ENCODE data around the gene TNNT2. TPM values are rescaled to one million over a fixed set of nuclear protein-coding genes. Genes with fewer than 3 reads are reported as not detected.

TNNT2 gene
- total and polyA plus RNA-seq, 2 donors (not counting 3 experiments of a cell fraction or from before 2014, with no cell fraction given): not detected

DNA sequence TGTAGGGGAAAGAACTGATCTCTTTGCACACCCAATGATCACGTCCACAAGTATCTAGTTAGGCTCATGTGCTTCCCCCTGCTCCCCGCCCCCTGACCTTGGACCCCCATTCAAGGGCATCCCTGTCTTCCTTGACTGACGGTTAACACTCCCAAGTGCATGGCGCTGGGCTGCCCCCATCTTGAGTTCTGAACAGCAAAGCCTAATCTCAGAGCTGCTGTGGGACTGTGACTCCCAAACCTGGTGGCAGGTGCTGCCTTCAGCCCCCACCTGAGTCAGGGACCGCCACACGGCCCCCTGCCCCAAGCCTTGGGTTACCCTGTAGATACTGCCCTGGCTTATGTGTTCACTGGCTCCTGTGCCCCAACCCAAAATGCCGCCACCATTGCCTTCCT is 43.1 kb upstream of the TNNT2 start:
- DNase-seq (ENCODE audit: low read depth, low spot score): no peak
- Histone ChIP-seq H3K4me2 (ENCODE audit: insufficient read depth, low read length) (no peak overlapping the region), H3K4me1 (ENCODE audit: control insufficient read depth, extremely low read depth, insufficient read depth, low read length) (no peaks in the 10 kb centered on the region), H3K4me3 (replicated peaks in 1 of 3; ENCODE audit: insufficient read depth in 1 of 3, low read depth in 1 of 3, low read length in 3 of 3) (no peak overlapping the region), H3K36me3 (ENCODE audit: control insufficient read depth in 2 of 2, extremely low read depth in 1 of 2, insufficient read depth in 2 of 2, low read length in 2 of 2) (no peaks in the 10 kb centered on the region), H4K20me1 (replicated peaks; ENCODE audit: control insufficient read depth, extremely low read depth, insufficient read depth, low read length) (no peaks in the 10 kb centered on the region), H3K9me1 (replicated peaks; ENCODE audit: control insufficient read depth, extremely low read depth, insufficient read depth, low read length) (no peaks in the 10 kb centered on the region), H3K9ac (replicated peaks; ENCODE audit: extremely low read depth, insufficient read depth, low read length) (no peak overlapping the region), H3K27me3 (ENCODE audit: control insufficient read depth in 2 of 2, insufficient read depth in 2 of 2, low read length in 2 of 2) (peaks cover 7 to 13% of the 10 kb centered on the region in 2 experiments), H2AFZ (ENCODE audit: low read depth, low read length) (no peak overlapping the region), H3K9me3 (replicated peaks; ENCODE audit: control insufficient read depth, insufficient read depth, low read length) (no peaks in the 10 kb centered on the region), H3K27ac (ENCODE audit: insufficient read depth, low read depth, low read length) (no peak overlapping the region), H3K79me2 (ENCODE audit: control insufficient read depth, insufficient read depth, low read length) (no peaks in the 10 kb centered on the region)
- ChIA-PET POLR2A (no interaction called here), CTCF (no interaction called here)
- TF ChIP-seq EZH2 (IDR thresholded peaks at IDR 0.05; ENCODE audit: borderline replicate concordance, low read depth, low read length, severe bottlenecking) (no peak), FOS (IDR thresholded peaks at IDR 0.05; ENCODE audit: borderline replicate concordance, insufficient read depth, low read length) (no peak), GATA2 (IDR thresholded peaks at IDR 0.05; ENCODE audit: insufficient read depth, insufficient read length, low read depth, low read length) (no peak), JUN (IDR thresholded peaks at IDR 0.05; ENCODE audit: borderline replicate concordance, insufficient read depth, insufficient read length, low read depth) (no peak), POLR2A (IDR thresholded peaks at IDR 0.05; ENCODE audit: low read depth, low read length) (no peak), MYC (IDR thresholded peaks at IDR 0.05; ENCODE audit: low read depth, low read length) (no peak), CTCF (IDR thresholded peaks at IDR 0.05; ENCODE audit: extremely low read depth in 1 of 2, insufficient read depth in 1 of 2, low read depth in 1 of 2, low read length in 2 of 2) (no peak)
- BruUV-seq (replicated peaks): no TSS peak
- dilution Hi-C loops (cut with MboI; ENCODE audit: extremely low pct_ligation_motif_present, low sequenced_read_pairs) (no loop called here), intact Hi-C loops (cut with micrococcal nuclease) (no loop called here)
- no peak for FAIRE-seq

Data from endothelial cell of umbilical vein (primary cell).